ENCODE data around the gene KIF6.
A peak's percentile ranks its signal among the peaks of the same experiment; 100 is the strongest.
"Not testable (repeated sequence)": the region's sequence is repeated elsewhere in the genome, so short reads cannot be mapped to it uniquely, and the experiment has no call there.

Gene KIF6

GRCh38 chr6:39731565-39731964 is 6.4 kb upstream of the KIF6 start:
- Histone ChIP-seq H2AFZ (ENCODE audit: low read length) (no peak overlapping the region), H3K9me3 (ENCODE audit: insufficient read depth, low read depth, low read length) (no peaks in the 10 kb centered on the region), H4K20me1 (ENCODE audit: insufficient read depth, low read length, poor library complexity, severe bottlenecking) (no peaks in the 10 kb centered on the region), H3K4me3 (ENCODE audit: low read length, poor library complexity, severe bottlenecking) (no peak overlapping the region), H3K27me3 (ENCODE audit: insufficient read depth, low read length, poor library complexity, severe bottlenecking) (no peaks in the 10 kb centered on the region), H3K4me1 (ENCODE audit: insufficient read depth, low read length, poor library complexity, severe bottlenecking) (no peaks in the 10 kb centered on the region), H3F3A (ENCODE audit: low read depth) (no peaks in the 10 kb centered on the region), H3K9me2 (replicated peaks; ENCODE audit: low read depth, low read length) (no peaks in the 10 kb centered on the region), H3K9ac (ENCODE audit: low read depth, low read length, poor library complexity, severe bottlenecking) (no peak overlapping the region), H3K79me2 (ENCODE audit: insufficient read depth, low read length) (no peaks in the 10 kb centered on the region), H3K4me2 (ENCODE audit: low read depth, low read length, poor library complexity, severe bottlenecking) (no peak overlapping the region), H3K36me3 (ENCODE audit: insufficient read depth, low read length) (no peaks in the 10 kb centered on the region)
- no peak for TF ChIP-seq EZH2phosphoT487 (IDR thresholded peaks at IDR 0.05; ENCODE audit: borderline replicate concordance)
- TF ChIP-seq, protein P1, sequence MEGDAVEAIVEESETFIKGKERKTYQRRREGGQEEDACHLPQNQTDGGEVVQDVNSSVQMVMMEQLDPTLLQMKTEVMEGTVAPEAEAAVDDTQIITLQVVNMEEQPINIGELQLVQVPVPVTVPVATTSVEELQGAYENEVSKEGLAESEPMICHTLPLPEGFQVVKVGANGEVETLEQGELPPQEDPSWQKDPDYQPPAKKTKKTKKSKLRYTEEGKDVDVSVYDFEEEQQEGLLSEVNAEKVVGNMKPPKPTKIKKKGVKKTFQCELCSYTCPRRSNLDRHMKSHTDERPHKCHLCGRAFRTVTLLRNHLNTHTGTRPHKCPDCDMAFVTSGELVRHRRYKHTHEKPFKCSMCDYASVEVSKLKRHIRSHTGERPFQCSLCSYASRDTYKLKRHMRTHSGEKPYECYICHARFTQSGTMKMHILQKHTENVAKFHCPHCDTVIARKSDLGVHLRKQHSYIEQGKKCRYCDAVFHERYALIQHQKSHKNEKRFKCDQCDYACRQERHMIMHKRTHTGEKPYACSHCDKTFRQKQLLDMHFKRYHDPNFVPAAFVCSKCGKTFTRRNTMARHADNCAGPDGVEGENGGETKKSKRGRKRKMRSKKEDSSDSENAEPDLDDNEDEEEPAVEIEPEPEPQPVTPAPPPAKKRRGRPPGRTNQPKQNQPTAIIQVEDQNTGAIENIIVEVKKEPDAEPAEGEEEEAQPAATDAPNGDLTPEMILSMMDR (conservative IDR thresholded peaks at IDR 0.05; ENCODE audit: low read length), result peak; percentile 35

DNA sequence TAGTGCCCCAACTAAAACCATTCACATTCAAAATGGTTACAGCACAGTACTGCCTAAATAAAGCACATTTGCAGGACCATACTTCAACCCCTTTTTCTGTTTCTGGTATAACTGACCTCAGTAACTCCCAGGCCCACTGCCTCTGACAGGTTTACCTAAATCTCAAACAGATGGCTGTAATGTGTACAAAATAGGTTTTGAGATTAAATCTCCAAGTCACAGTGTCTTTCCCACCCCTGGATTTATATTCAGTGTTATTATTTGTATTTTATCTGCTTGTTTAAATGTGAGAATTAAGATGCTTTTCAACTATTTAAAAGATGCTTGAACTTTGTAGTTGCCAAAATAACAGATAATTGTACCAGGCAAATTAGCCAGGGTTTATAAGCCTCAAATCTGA is 4.7 kb upstream of the KIF6 start:
- no peaks in the 10 kb centered on the region for H3F3A ChIP-seq (ENCODE audit: low read depth)
- no peaks in the 10 kb centered on the region for H3K9me3 ChIP-seq (ENCODE audit: insufficient read depth, low read depth, low read length)
- no peak overlapping the region for H3K9ac ChIP-seq (ENCODE audit: low read depth, low read length, poor library complexity, severe bottlenecking)
- no peaks in the 10 kb centered on the region for H3K36me3 ChIP-seq (ENCODE audit: insufficient read depth, low read length)
- no peaks in the 10 kb centered on the region for H4K20me1 ChIP-seq (ENCODE audit: insufficient read depth, low read length, poor library complexity, severe bottlenecking)
- no peak overlapping the region for H2AFZ ChIP-seq (ENCODE audit: low read length)
- H3K4me3 ChIP-seq (ENCODE audit: low read length, poor library complexity, severe bottlenecking), result no peak overlapping the region
- no peaks in the 10 kb centered on the region for H3K9me2 ChIP-seq (replicated peaks; ENCODE audit: low read depth, low read length)
- TF ChIP-seq, protein P1 (conservative IDR thresholded peaks at IDR 0.05; ENCODE audit: low read length), result no peak
- TF ChIP-seq EZH2phosphoT487 (IDR thresholded peaks at IDR 0.05; ENCODE audit: borderline replicate concordance), result no peak
- H3K79me2 ChIP-seq (ENCODE audit: insufficient read depth, low read length), result no peaks in the 10 kb centered on the region
- no peak overlapping the region for H3K4me2 ChIP-seq (ENCODE audit: low read depth, low read length, poor library complexity, severe bottlenecking)
- H3K4me1 ChIP-seq (ENCODE audit: insufficient read depth, low read length, poor library complexity, severe bottlenecking), result no peaks in the 10 kb centered on the region
- no peaks in the 10 kb centered on the region for H3K27me3 ChIP-seq (ENCODE audit: insufficient read depth, low read length, poor library complexity, severe bottlenecking)

- Histone ChIP-seq H3K4me3 (ENCODE audit: low read length, poor library complexity, severe bottlenecking) (peak overlapping the region; percentile 82), H3K36me3 (ENCODE audit: insufficient read depth, low read length) (no peaks in the 10 kb centered on the region), H3K79me2 (ENCODE audit: insufficient read depth, low read length) (no peaks in the 10 kb centered on the region), H3K4me1 (ENCODE audit: insufficient read depth, low read length, poor library complexity, severe bottlenecking) (no peaks in the 10 kb centered on the region), H3K27me3 (ENCODE audit: insufficient read depth, low read length, poor library complexity, severe bottlenecking) (no peaks in the 10 kb centered on the region), H3K9me2 (replicated peaks; ENCODE audit: low read depth, low read length) (no peaks in the 10 kb centered on the region), H3K9me3 (ENCODE audit: insufficient read depth, low read depth, low read length) (no peaks in the 10 kb centered on the region), H3K9ac (ENCODE audit: low read depth, low read length, poor library complexity, severe bottlenecking) (no peak overlapping the region), H3K4me2 (ENCODE audit: low read depth, low read length, poor library complexity, severe bottlenecking) (peak overlapping the region; percentile 68), H2AFZ (ENCODE audit: low read length) (peak overlapping the region; percentile 94), H3F3A (ENCODE audit: low read depth) (0 out of 2 replicates have a peak, but pooled peaks cover 6% of the 10 kb centered on the region), H4K20me1 (ENCODE audit: insufficient read depth, low read length, poor library complexity, severe bottlenecking) (no peaks in the 10 kb centered on the region)
- TF ChIP-seq, protein P1 (conservative IDR thresholded peaks at IDR 0.05; ENCODE audit: low read length), result no peak
- no peak for TF ChIP-seq EZH2phosphoT487 (IDR thresholded peaks at IDR 0.05; ENCODE audit: borderline replicate concordance)
Observed at GRCh38 chr6:39725632-39725997, 407 bp upstream of the KIF6 start.

- not testable (repeated sequence) for H4K20me1 ChIP-seq (ENCODE audit: insufficient read depth, low read length, poor library complexity, severe bottlenecking); H3K79me2 ChIP-seq (ENCODE audit: insufficient read depth, low read length); H3K4me3 ChIP-seq (ENCODE audit: low read length, poor library complexity, severe bottlenecking); H3K4me1 ChIP-seq (ENCODE audit: insufficient read depth, low read length, poor library complexity, severe bottlenecking); H3K9me2 ChIP-seq (replicated peaks; ENCODE audit: low read depth, low read length); H3K36me3 ChIP-seq (ENCODE audit: insufficient read depth, low read length); H2AFZ ChIP-seq (ENCODE audit: low read length); H3K9ac ChIP-seq (ENCODE audit: low read depth, low read length, poor library complexity, severe bottlenecking); H3K9me3 ChIP-seq (ENCODE audit: insufficient read depth, low read depth, low read length); H3F3A ChIP-seq (ENCODE audit: low read depth); H3K27me3 ChIP-seq (ENCODE audit: insufficient read depth, low read length, poor library complexity, severe bottlenecking); H3K4me2 ChIP-seq (ENCODE audit: low read depth, low read length, poor library complexity, severe bottlenecking)
Observed at GRCh38 chr6:39723350-39723749, 1.9 kb downstream of the KIF6 start.

Data from Loucy (cell line).